Left lung (tissue), 10 donors: ENCODE measurements around the gene PCBD2. TPM values are rescaled to one million over a fixed set of nuclear protein-coding genes. Genes with fewer than 3 reads are reported as not detected.
A peak's percentile ranks its signal among the peaks of the same experiment; 100 is the strongest.

Experiments
- ATAC-seq: fragments of 200-7000 bp; cut with Tn5 transposase; one replicate; pipeline ENCODE4 v1.9.1; 2020; ENCODE audit warnings: moderate library complexity
- DNase-seq, 4 donors: peaks; one replicate each; pipeline ENCODE4 v3.0.0-alpha.2; 2013 to 2020
- H3K27ac ChIP-seq, 2 donors: fragments of 200-600 bp; sonication (generic) in 1 of 2; one replicate each; pipeline versions ENCODE4 v1.5.0 to v1.8.0; 2020 to 2021
- H3K27me3 ChIP-seq, 2 donors: fragments of 200-600 bp; sonication (generic) in 1 of 2; one replicate each; pipeline versions ENCODE4 v1.5.0 to v1.8.0; 2020 to 2021
- H3K36me3 ChIP-seq, 2 donors: fragments of 200-600 bp; sonication (generic) in 1 of 2; one replicate each; pipeline versions ENCODE4 v1.5.0 to v1.8.0; 2020 to 2021
- H3K4me1 ChIP-seq, 2 donors: fragments of 200-600 bp; one replicate each; pipeline ENCODE4 v1.8.0; 2021
- H3K4me3 ChIP-seq, 2 donors: fragments of 200-600 bp; sonication (generic) in 1 of 2; one replicate each; pipeline versions ENCODE4 v1.5.0 to v1.8.0; 2020 to 2021; ENCODE audit warnings: mild to moderate bottlenecking in 1 of 2
- H3K9me3 ChIP-seq, 2 donors: fragments of 200-600 bp; sonication (generic) in 1 of 2; one replicate each; pipeline versions ENCODE4 v1.5.0 to v1.8.0; 2020 to 2021
- intact Hi-C, 2 donors: fragments of 100-400 bp; cut with DNase I; formaldehyde crosslinking; loops; one replicate each; pipeline versions ENCODE4 v1.11.2 to v1.14.2; 2022
- polyA plus RNA-seq, 6 donors: library from polyadenylated mRNA; unstranded; fragments of 120-200 nt; gene quantifications; one replicate each; pipeline ENCODE4 v1.2.1, GENCODE V29; 2013; ENCODE audit not compliant: insufficient read length in 6 of 6
- total RNA-seq, 2 donors: library from RNA; stranded (reverse); fragmentation: NEBNext Ultra II Directional; extraction: Animal tissue kit (Norgen Biotek cat#: 25700); gene quantifications; one replicate each; pipeline ENCODE4 v1.2.1, GENCODE V29; 2021
- TF ChIP-seq, protein P1 (sequence below), 2 donors: fragments of 200-600 bp; sonication (generic) in 1 of 2; IDR thresholded peaks; one replicate each; pipeline versions ENCODE4 v1.5.0 to v1.8.0; 2021; ENCODE audit warnings: antibody characterized with exemption in 2 of 2
- donor health status: DM: no; HTN: yes; CAD: no.
- donor health status: DM: no; HTN: no; CAD: no.

Gene PCBD2
- total and polyA plus RNA-seq, 8 donors = 9.8 to 17.7 (median 13.5) TPM

- Histone ChIP-seq H3K36me3 (peaks cover 0 to 15% of the 10 kb centered on the region in 2 donors), H3K4me3 (no peak overlapping the region), H3K27me3 (no peaks in the 10 kb centered on the region), H3K27ac (no peak overlapping the region), H3K9me3 (no peaks in the 10 kb centered on the region), H3K4me1 (no peaks in the 10 kb centered on the region)
- DNase-seq (no peak), ATAC-seq (peak; percentile 36)
- intact Hi-C loops = no loop called here
- TF ChIP-seq, protein P1, sequence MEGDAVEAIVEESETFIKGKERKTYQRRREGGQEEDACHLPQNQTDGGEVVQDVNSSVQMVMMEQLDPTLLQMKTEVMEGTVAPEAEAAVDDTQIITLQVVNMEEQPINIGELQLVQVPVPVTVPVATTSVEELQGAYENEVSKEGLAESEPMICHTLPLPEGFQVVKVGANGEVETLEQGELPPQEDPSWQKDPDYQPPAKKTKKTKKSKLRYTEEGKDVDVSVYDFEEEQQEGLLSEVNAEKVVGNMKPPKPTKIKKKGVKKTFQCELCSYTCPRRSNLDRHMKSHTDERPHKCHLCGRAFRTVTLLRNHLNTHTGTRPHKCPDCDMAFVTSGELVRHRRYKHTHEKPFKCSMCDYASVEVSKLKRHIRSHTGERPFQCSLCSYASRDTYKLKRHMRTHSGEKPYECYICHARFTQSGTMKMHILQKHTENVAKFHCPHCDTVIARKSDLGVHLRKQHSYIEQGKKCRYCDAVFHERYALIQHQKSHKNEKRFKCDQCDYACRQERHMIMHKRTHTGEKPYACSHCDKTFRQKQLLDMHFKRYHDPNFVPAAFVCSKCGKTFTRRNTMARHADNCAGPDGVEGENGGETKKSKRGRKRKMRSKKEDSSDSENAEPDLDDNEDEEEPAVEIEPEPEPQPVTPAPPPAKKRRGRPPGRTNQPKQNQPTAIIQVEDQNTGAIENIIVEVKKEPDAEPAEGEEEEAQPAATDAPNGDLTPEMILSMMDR (IDR thresholded peaks at IDR 0.05) = no peak
Observed at GRCh38 chr5:134920848-134921575, 16.1 kb downstream of the PCBD2 start.

DNA sequence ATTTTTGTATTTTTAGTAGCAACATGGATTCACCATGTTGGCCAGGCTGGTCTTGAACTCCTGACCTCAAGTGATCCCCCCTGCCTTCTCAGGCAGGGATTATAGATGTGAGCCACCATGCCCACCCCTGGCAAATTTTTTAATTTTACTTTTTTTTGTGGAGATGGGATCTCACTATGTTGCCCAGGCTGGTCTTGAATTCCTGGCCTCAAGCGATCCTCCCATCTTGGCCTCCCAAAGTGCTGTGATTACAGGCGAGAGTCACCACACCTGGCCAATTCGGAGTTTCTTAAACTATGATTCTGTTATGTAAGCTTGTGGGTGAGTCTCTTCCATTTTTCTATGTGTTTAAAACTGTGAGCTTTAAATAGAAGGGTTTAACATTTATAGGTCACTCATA is 27.6 kb downstream of the PCBD2 start:
- ATAC-seq (no peak), DNase-seq (no peak)
- Histone ChIP-seq H3K4me3 (no peak overlapping the region), H3K36me3 (peaks cover 0 to 58% of the 10 kb centered on the region in 2 donors), H3K9me3 (no peaks in the 10 kb centered on the region), H3K27me3 (no peaks in the 10 kb centered on the region), H3K27ac (no peak overlapping the region), H3K4me1 (no peaks in the 10 kb centered on the region)
- intact Hi-C loops = no loop called here
- TF ChIP-seq, protein P1 (IDR thresholded peaks at IDR 0.05) = no peak

DNA sequence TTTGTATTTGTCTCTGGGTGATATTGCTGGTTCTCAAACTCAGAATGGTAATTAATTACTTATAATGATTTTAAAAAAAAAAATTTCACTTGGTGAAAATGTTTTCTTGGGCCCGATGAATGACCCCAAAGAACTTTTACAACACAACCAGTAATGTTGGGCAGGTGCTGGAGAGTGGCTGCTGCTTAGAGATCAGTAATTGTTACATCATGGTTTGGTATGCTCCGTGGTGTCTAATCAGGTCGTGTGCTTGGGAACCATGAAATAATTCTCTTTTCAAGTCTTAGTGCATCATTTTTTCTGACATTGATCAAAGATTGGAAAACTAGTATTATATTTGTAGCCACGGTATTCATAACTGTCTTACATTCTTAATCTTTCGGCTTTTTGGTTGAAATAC is 29.3 kb downstream of the PCBD2 start:
- TF ChIP-seq, protein P1 (IDR thresholded peaks at IDR 0.05) = no peak
- Histone ChIP-seq H3K4me1 (no peaks in the 10 kb centered on the region), H3K36me3 (peaks cover 0 to 65% of the 10 kb centered on the region in 2 donors), H3K27ac (no peak overlapping the region), H3K27me3 (no peaks in the 10 kb centered on the region), H3K4me3 (no peak overlapping the region), H3K9me3 (no peaks in the 10 kb centered on the region)
- ATAC-seq = no peak
- no peak for DNase-seq
- intact Hi-C loops = no loop called here

DNA sequence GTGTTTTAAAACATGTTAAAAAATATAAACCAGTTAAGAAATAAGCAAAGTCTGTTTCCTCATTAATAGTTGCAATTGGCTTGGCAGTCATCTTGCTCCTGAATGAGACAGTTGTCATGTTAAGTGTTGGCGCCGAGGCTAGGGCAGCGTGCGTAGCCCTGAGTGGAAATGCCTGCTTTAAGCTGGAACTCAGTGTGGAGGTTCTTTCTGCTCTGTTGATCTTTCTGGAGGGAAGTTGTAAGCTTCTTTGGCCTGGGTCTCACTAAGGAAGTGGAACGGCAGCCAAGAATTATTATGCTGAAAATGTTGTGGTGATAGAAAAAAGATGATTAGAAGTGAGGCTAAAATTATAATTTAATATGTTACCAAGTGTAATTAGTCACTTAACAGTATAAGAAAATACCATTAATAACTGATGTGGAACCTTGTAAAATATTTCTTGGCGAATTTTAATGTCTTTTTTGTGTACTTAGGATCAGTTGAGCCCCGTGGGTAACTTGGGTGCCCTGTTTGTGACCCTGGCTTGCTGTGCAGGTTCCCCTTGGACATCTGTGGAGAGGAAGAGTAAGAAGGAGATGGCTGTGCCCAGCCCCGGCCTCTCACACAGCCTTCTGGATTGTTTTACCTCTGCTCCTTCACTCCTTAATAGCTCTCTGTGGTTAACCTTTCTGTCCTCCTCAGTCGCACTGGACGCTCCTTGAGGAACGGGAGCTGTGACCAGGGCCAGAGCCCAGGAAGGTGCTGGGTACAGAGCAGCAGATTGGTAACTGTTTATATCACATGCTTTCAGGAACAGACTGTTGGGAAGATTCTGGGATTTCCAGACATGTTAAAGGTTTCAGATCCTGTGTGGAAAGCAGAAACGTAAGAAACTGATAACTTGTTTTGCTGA is 31.0 kb downstream of the PCBD2 start:
- intact Hi-C loops = no loop called here
- TF ChIP-seq, protein P1 (IDR thresholded peaks at IDR 0.05) = no peak
- no peak overlapping the region for H3K4me3 ChIP-seq
- DNase-seq (no peak), ATAC-seq (peak; percentile 53)
- no peak overlapping the region for H3K27ac ChIP-seq
- H3K9me3 ChIP-seq = no peaks in the 10 kb centered on the region
- H3K4me1 ChIP-seq = no peaks in the 10 kb centered on the region
- peaks cover 0 to 60% of the 10 kb centered on the region in 2 donors for H3K36me3 ChIP-seq
- no peaks in the 10 kb centered on the region for H3K27me3 ChIP-seq

GRCh38 chr5:134937526-134937925 is 32.6 kb downstream of the PCBD2 start:
- no peaks in the 10 kb centered on the region for H3K27me3 ChIP-seq
- TF ChIP-seq, protein P1 (IDR thresholded peaks at IDR 0.05) = no peak
- H3K36me3 ChIP-seq = peaks cover 0 to 49% of the 10 kb centered on the region in 2 donors
- DNase-seq = no peak
- H3K27ac ChIP-seq = no peak overlapping the region
- H3K4me3 ChIP-seq = no peak overlapping the region
- no peaks in the 10 kb centered on the region for H3K9me3 ChIP-seq
- no peaks in the 10 kb centered on the region for H3K4me1 ChIP-seq
- intact Hi-C loops = no loop called here
- ATAC-seq = no peak
